ENCODE data around the gene P2RX6. TPM values are rescaled to one million over a fixed set of nuclear protein-coding genes. Genes with fewer than 3 reads are reported as not detected.
"Not testable (repeated sequence)": the region's sequence is repeated elsewhere in the genome, so short reads cannot be mapped to it uniquely, and the experiment has no call there.

Gene P2RX6
- total RNA-seq, 1 donor from 2014 or later = not detected

GRCh38 chr22:20968281-20968977 lies 46.5 kb upstream of the P2RX6 start:
- no peak for DNase-seq (ENCODE audit: low spot score)
- Mint-ChIP-seq H3K4me3 (ENCODE audit: unreplicated experiment) (no peak overlapping the region), H3K36me3 (ENCODE audit: low read depth, unreplicated experiment) (no peaks in the 10 kb centered on the region), H3K27ac (ENCODE audit: unreplicated experiment) (no peak overlapping the region), H3K4me1 (ENCODE audit: unreplicated experiment) (peaks cover 5% of the 10 kb centered on the region), H3K9me3 (ENCODE audit: unreplicated experiment) (no peaks in the 10 kb centered on the region), H3K27me3 (ENCODE audit: unreplicated experiment) (peaks cover 18% of the 10 kb centered on the region)
- no peak for TF ChIP-seq CTCF (IDR thresholded peaks at IDR 0.05; ENCODE audit: unreplicated experiment)

GRCh38 chr22:20970939-20971657 lies 43.9 kb upstream of the P2RX6 start:
- no peak for TF ChIP-seq CTCF (IDR thresholded peaks at IDR 0.05; ENCODE audit: unreplicated experiment)
- no peak overlapping the region for H3K4me3 Mint-ChIP-seq (ENCODE audit: unreplicated experiment)
- H3K27me3 Mint-ChIP-seq (ENCODE audit: unreplicated experiment) = peaks cover 14% of the 10 kb centered on the region
- H3K4me1 Mint-ChIP-seq (ENCODE audit: unreplicated experiment) = no peaks in the 10 kb centered on the region
- H3K36me3 Mint-ChIP-seq (ENCODE audit: low read depth, unreplicated experiment) = no peaks in the 10 kb centered on the region
- no peak for DNase-seq (ENCODE audit: low spot score)
- H3K27ac Mint-ChIP-seq (ENCODE audit: unreplicated experiment) = no peak overlapping the region
- H3K9me3 Mint-ChIP-seq (ENCODE audit: unreplicated experiment) = no peaks in the 10 kb centered on the region

- H3K4me3 Mint-ChIP-seq (ENCODE audit: unreplicated experiment); H3K27ac Mint-ChIP-seq (ENCODE audit: unreplicated experiment); H3K9me3 Mint-ChIP-seq (ENCODE audit: unreplicated experiment); H3K4me1 Mint-ChIP-seq (ENCODE audit: unreplicated experiment); DNase-seq (ENCODE audit: low spot score); H3K36me3 Mint-ChIP-seq (ENCODE audit: low read depth, unreplicated experiment): not testable (repeated sequence)
- peaks cover 13% of the 10 kb centered on the region for H3K27me3 Mint-ChIP-seq (ENCODE audit: unreplicated experiment)
These were observed 42.8 kb upstream of the P2RX6 start for GRCh38 chr22:20972014-20972694.

- H3K9me3 Mint-ChIP-seq (ENCODE audit: unreplicated experiment) = no peaks in the 10 kb centered on the region
- H3K27ac Mint-ChIP-seq (ENCODE audit: unreplicated experiment) = no peak overlapping the region
- TF ChIP-seq CTCF (IDR thresholded peaks at IDR 0.05; ENCODE audit: unreplicated experiment) = no peak
- peaks cover 8% of the 10 kb centered on the region for H3K27me3 Mint-ChIP-seq (ENCODE audit: unreplicated experiment)
- DNase-seq (ENCODE audit: low spot score) = no peak
- no peak overlapping the region for H3K4me3 Mint-ChIP-seq (ENCODE audit: unreplicated experiment)
- H3K4me1 Mint-ChIP-seq (ENCODE audit: unreplicated experiment) = no peaks in the 10 kb centered on the region
- H3K36me3 Mint-ChIP-seq (ENCODE audit: low read depth, unreplicated experiment) = no peaks in the 10 kb centered on the region
These were observed 41.9 kb upstream of the P2RX6 start for GRCh38 chr22:20972933-20973577.

- H3K27me3 Mint-ChIP-seq (ENCODE audit: unreplicated experiment) = peaks cover 8% of the 10 kb centered on the region
These were observed 41.2 kb upstream of the P2RX6 start for GRCh38 chr22:20973634-20974286.

More at GRCh38 chr22:20973634-20974286, 41.2 kb upstream of the P2RX6 start:
- Mint-ChIP-seq H3K4me3 (ENCODE audit: unreplicated experiment) (no peak overlapping the region), H3K4me1 (ENCODE audit: unreplicated experiment) (no peaks in the 10 kb centered on the region), H3K27ac (ENCODE audit: unreplicated experiment) (no peak overlapping the region), H3K36me3 (ENCODE audit: low read depth, unreplicated experiment) (no peaks in the 10 kb centered on the region), H3K9me3 (ENCODE audit: unreplicated experiment) (no peaks in the 10 kb centered on the region)
- DNase-seq (ENCODE audit: low spot score) = no peak
- TF ChIP-seq CTCF (IDR thresholded peaks at IDR 0.05; ENCODE audit: unreplicated experiment) = no peak

All from endothelial cell (in vitro differentiated cells).